ENCODE results near the gene PIEZO1. TPM values are rescaled to one million over a fixed set of nuclear protein-coding genes. Genes with fewer than 3 reads are reported as not detected.

Gene PIEZO1
- total RNA-seq, 1 experiment from 2014 or later = 224 TPM

DNA sequence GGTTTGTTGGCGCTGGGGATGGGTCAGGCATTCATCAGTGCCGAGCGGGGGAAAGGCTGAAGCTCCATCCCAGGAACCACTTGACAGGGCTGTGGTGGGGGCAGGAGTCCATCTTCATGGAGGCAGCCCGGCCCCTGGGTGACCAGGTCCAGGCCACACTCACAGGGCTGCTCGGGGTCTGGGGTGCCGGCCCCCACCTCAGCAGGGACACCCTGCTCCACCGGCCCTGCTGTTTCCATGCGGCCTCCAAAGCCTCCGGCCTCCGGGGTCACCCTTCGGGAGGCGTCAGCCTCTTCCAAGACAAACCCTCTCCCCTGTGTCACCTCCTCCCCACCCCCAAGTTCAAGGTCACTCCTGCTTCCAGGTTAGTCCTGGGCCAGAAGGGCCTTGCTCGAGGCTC, 49.6 kb upstream of the PIEZO1 start:
- Histone ChIP-seq H3K27me3 (ENCODE audit: insufficient read depth, low read length) (no peaks in the 10 kb centered on the region), H3K4me1 (ENCODE audit: control insufficient read depth in 1 of 2, insufficient read depth in 2 of 2, low read length in 2 of 2) (peaks cover 0 to 4% of the 10 kb centered on the region in 2 experiments; a peak in 1 of 4 replicates), H3K36me3 (ENCODE audit: control insufficient read depth in 1 of 2, insufficient read depth in 2 of 2, low read length in 2 of 2) (no peaks in the 10 kb centered on the region), H3K9me2 (ENCODE audit: insufficient read depth) (no peaks in the 10 kb centered on the region), H3K9ac (ENCODE audit: low read length) (no peak overlapping the region), H2AFZ (ENCODE audit: low read depth, low read length, poor library complexity, severe bottlenecking) (no peak overlapping the region), H3K4me2 (ENCODE audit: low read length) (no peak overlapping the region), H3K9me3 (ENCODE audit: control insufficient read depth in 1 of 2, insufficient read depth in 1 of 2, low read depth in 1 of 2, low read length in 2 of 2) (no peaks in the 10 kb centered on the region), H3K79me2 (ENCODE audit: insufficient read depth, low read length) (no peaks in the 10 kb centered on the region), H3K27ac (ENCODE audit: low read depth, low read length) (no peak overlapping the region), H4K20me1 (ENCODE audit: insufficient read depth) (no peaks in the 10 kb centered on the region), H3K4me3 (replicated peaks in 1 of 2; ENCODE audit: low read depth in 1 of 2, low read length in 2 of 2) (no peak overlapping the region)
- ATAC-seq (no peak), DNase-seq (ENCODE audit: low read depth, low spot score) (no peak)
- intact Hi-C loops (cut with micrococcal nuclease) = no loop called here
- BruUV-seq (replicated peaks) = no TSS peak
- TF ChIP-seq RAD21 (IDR thresholded peaks at IDR 0.05; ENCODE audit: low read depth) = no peak
- TF ChIP-seq, protein P1, sequence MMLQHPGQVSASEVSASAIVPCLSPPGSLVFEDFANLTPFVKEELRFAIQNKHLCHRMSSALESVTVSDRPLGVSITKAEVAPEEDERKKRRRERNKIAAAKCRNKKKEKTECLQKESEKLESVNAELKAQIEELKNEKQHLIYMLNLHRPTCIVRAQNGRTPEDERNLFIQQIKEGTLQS (IDR thresholded peaks at IDR 0.05) = no peak
- no peak for TF ChIP-seq YY1 (IDR thresholded peaks at IDR 0.05; ENCODE audit: extremely low read depth, insufficient replicate concordance, low read depth, low read length)
- TF ChIP-seq EGR1 (IDR thresholded peaks at IDR 0.05; ENCODE audit: low read depth) = no peak
- no peak for TF ChIP-seq SIN3A (IDR thresholded peaks at IDR 0.05; ENCODE audit: low read depth)
- TF ChIP-seq CEBPB (IDR thresholded peaks at IDR 0.05; ENCODE audit: low read depth) = no peak
- no peak for TF ChIP-seq JUND (IDR thresholded peaks at IDR 0.05)
- CTCF ChIA-PET = no interaction called here
- POLR2A ChIA-PET = no interaction called here
- RAD21 ChIA-PET (ENCODE audit: low non-redundant PET in 1 of 2, low total read pairs in 2 of 2, uncharacterized antibody in 2 of 2, unreplicated experiment in 2 of 2) = no interaction called here

DNA sequence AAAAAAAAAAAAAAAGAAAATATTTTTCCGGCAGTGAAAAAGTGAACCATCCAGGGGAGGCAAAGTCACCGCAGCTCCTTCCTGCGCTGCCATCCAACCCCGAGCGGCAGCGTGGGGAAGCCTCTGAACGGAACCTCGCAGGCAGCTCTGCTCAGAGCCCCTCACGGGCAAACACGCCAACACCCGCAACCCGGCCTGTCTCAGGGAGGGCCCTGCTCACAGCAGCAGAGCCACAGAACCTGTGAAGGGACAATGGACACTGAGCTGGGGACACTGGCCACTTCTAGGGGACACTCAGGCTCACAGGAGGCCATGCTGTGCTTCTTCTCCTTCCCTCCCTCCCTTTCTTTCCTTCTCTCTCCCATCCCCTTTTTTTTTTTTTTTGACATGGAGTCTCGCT, 48.1 kb upstream of the PIEZO1 start:
- ATAC-seq (no peak), DNase-seq (ENCODE audit: low read depth, low spot score) (no peak)
- BruUV-seq (replicated peaks) = no TSS peak
- intact Hi-C loops (cut with micrococcal nuclease) = no loop called here
- H3K4me3 ChIP-seq (replicated peaks in 1 of 2; ENCODE audit: low read depth in 1 of 2, low read length in 2 of 2) = no peak overlapping the region
- RAD21 ChIA-PET (ENCODE audit: low non-redundant PET in 1 of 2, low total read pairs in 2 of 2, uncharacterized antibody in 2 of 2, unreplicated experiment in 2 of 2) = no interaction called here
- no peaks in the 10 kb centered on the region for H3K79me2 ChIP-seq (ENCODE audit: insufficient read depth, low read length)
- H3K36me3 ChIP-seq (ENCODE audit: control insufficient read depth in 1 of 2, insufficient read depth in 2 of 2, low read length in 2 of 2) = no peaks in the 10 kb centered on the region
- no peak overlapping the region for H3K4me2 ChIP-seq (ENCODE audit: low read length)
- no peaks in the 10 kb centered on the region for H4K20me1 ChIP-seq (ENCODE audit: insufficient read depth)
- POLR2A ChIA-PET = no interaction called here
- no peaks in the 10 kb centered on the region for H3K27me3 ChIP-seq (ENCODE audit: insufficient read depth, low read length)
- CTCF ChIA-PET = interaction anchor here (1.1 kb wide), 1 partner anchor 25 kb away, joined by 4 read pairs; no protein-coding TSS in a partner anchor
- H3K9ac ChIP-seq (ENCODE audit: low read length) = no peak overlapping the region
- H2AFZ ChIP-seq (ENCODE audit: low read depth, low read length, poor library complexity, severe bottlenecking) = no peak overlapping the region
- peaks cover 0 to 4% of the 10 kb centered on the region in 2 experiments; a peak in 1 of 4 replicates for H3K4me1 ChIP-seq (ENCODE audit: control insufficient read depth in 1 of 2, insufficient read depth in 2 of 2, low read length in 2 of 2)
- H3K27ac ChIP-seq (ENCODE audit: low read depth, low read length) = no peak overlapping the region
- H3K9me3 ChIP-seq (ENCODE audit: control insufficient read depth in 1 of 2, insufficient read depth in 1 of 2, low read depth in 1 of 2, low read length in 2 of 2) = no peaks in the 10 kb centered on the region
- H3K9me2 ChIP-seq (ENCODE audit: insufficient read depth) = no peaks in the 10 kb centered on the region
- TF ChIP-seq, protein P2, sequence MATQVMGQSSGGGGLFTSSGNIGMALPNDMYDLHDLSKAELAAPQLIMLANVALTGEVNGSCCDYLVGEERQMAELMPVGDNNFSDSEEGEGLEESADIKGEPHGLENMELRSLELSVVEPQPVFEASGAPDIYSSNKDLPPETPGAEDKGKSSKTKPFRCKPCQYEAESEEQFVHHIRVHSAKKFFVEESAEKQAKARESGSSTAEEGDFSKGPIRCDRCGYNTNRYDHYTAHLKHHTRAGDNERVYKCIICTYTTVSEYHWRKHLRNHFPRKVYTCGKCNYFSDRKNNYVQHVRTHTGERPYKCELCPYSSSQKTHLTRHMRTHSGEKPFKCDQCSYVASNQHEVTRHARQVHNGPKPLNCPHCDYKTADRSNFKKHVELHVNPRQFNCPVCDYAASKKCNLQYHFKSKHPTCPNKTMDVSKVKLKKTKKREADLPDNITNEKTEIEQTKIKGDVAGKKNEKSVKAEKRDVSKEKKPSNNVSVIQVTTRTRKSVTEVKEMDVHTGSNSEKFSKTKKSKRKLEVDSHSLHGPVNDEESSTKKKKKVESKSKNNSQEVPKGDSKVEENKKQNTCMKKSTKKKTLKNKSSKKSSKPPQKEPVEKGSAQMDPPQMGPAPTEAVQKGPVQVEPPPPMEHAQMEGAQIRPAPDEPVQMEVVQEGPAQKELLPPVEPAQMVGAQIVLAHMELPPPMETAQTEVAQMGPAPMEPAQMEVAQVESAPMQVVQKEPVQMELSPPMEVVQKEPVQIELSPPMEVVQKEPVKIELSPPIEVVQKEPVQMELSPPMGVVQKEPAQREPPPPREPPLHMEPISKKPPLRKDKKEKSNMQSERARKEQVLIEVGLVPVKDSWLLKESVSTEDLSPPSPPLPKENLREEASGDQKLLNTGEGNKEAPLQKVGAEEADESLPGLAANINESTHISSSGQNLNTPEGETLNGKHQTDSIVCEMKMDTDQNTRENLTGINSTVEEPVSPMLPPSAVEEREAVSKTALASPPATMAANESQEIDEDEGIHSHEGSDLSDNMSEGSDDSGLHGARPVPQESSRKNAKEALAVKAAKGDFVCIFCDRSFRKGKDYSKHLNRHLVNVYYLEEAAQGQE (IDR thresholded peaks at IDR 0.05; ENCODE audit: low read depth) = no peak
- TF ChIP-seq EZH2phosphoT487 (IDR thresholded peaks at IDR 0.05; ENCODE audit: borderline replicate concordance) = no peak
- no peak for TF ChIP-seq SP1 (IDR thresholded peaks at IDR 0.05; ENCODE audit: low read depth)
- no peak for TF ChIP-seq RAD21 (IDR thresholded peaks at IDR 0.05; ENCODE audit: low read depth)
- TF ChIP-seq, protein P3, sequence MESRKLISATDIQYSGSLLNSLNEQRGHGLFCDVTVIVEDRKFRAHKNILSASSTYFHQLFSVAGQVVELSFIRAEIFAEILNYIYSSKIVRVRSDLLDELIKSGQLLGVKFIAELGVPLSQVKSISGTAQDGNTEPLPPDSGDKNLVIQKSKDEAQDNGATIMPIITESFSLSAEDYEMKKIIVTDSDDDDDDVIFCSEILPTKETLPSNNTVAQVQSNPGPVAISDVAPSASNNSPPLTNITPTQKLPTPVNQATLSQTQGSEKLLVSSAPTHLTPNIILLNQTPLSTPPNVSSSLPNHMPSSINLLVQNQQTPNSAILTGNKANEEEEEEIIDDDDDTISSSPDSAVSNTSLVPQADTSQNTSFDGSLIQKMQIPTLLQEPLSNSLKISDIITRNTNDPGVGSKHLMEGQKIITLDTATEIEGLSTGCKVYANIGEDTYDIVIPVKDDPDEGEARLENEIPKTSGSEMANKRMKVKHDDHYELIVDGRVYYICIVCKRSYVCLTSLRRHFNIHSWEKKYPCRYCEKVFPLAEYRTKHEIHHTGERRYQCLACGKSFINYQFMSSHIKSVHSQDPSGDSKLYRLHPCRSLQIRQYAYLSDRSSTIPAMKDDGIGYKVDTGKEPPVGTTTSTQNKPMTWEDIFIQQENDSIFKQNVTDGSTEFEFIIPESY (IDR thresholded peaks at IDR 0.05; ENCODE audit: extremely low read depth, insufficient replicate concordance, low read length) = no peak
- no peak for TF ChIP-seq POLR2A (IDR thresholded peaks at IDR 0.05; ENCODE audit: borderline replicate concordance, extremely low read depth, insufficient read depth, insufficient read length)
- TF ChIP-seq CEBPB (IDR thresholded peaks at IDR 0.05; ENCODE audit: low read depth) = no peak
- TF ChIP-seq SRF (IDR thresholded peaks at IDR 0.05; ENCODE audit: low read depth) = no peak
- TF ChIP-seq, protein P4, sequence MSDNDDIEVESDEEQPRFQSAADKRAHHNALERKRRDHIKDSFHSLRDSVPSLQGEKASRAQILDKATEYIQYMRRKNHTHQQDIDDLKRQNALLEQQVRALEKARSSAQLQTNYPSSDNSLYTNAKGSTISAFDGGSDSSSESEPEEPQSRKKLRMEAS (IDR thresholded peaks at IDR 0.05) = no peak
- no peak for TF ChIP-seq POLR2AphosphoS5 (IDR thresholded peaks at IDR 0.05; ENCODE audit: low read depth, low read length)
- TF ChIP-seq EZH2 (IDR thresholded peaks at IDR 0.05) = no peak
- TF ChIP-seq FOSL1 (IDR thresholded peaks at IDR 0.05; ENCODE audit: low read depth) = no peak
- TF ChIP-seq YY1 (IDR thresholded peaks at IDR 0.05; ENCODE audit: extremely low read depth, insufficient replicate concordance, low read depth, low read length) = no peak

Data from HCT116 (cell line).